GM18502 (cell line): Measurements from ENCODE around the gene ICE1.
"Not testable (repeated sequence)": the region's sequence is repeated elsewhere in the genome, so short reads cannot be mapped to it uniquely, and the experiment has no call there.

Experiments used
- ATAC-seq: cut with Tn5 transposase; IDR thresholded peaks from one replicate; pipeline ENCODE4 v1.9.1; 2021; ENCODE audit warnings: mild to moderate bottlenecking; ENCODE audit not compliant: unreplicated experiment, poor library complexity

Gene ICE1

GRCh38 chr5:5401095-5401494, 21.4 kb upstream of the ICE1 start:
- ATAC-seq, result no peak

GRCh38 chr5:5403741-5404140, 18.7 kb upstream of the ICE1 start:
- no peak for ATAC-seq

GRCh38 chr5:5404381-5404780, 18.1 kb upstream of the ICE1 start:
- no peak for ATAC-seq

GRCh38 chr5:5405441-5405840, 17.0 kb upstream of the ICE1 start:
- no peak for ATAC-seq

GRCh38 chr5:5407924-5408323, 14.6 kb upstream of the ICE1 start:
- ATAC-seq, result no peak

GRCh38 chr5:5409151-5409810, 13.2 kb upstream of the ICE1 start:
- ATAC-seq, result no peak

- ATAC-seq, result not testable (repeated sequence)
These were observed 8.6 kb upstream of the ICE1 start for GRCh38 chr5:5413856-5414255.

GRCh38 chr5:5414999-5415398, 7.5 kb upstream of the ICE1 start:
- ATAC-seq, result no peak

- ATAC-seq, result no peak
These were observed 5.7 kb upstream of the ICE1 start for GRCh38 chr5:5416733-5417132.

- ATAC-seq, result no peak
These were observed 4.5 kb upstream of the ICE1 start for GRCh38 chr5:5418006-5418405.

GRCh38 chr5:5418764-5419163, 3.7 kb upstream of the ICE1 start:
- ATAC-seq, result no peak

- no peak for ATAC-seq
These were observed 2.9 kb upstream of the ICE1 start for GRCh38 chr5:5419291-5420210.

- no peak for ATAC-seq
These were observed 2.2 kb upstream of the ICE1 start for GRCh38 chr5:5420251-5420650.

GRCh38 chr5:5421149-5421960, 1.1 kb upstream of the ICE1 start:
- ATAC-seq, result peak; percentile 16

- peak; percentile 15 for ATAC-seq
These were observed 490 bp downstream of the ICE1 start for GRCh38 chr5:5422819-5423515.

- no peak for ATAC-seq
These were observed 1.1 kb downstream of the ICE1 start for GRCh38 chr5:5423586-5423985.

- no peak for ATAC-seq
These were observed 2.3 kb downstream of the ICE1 start for GRCh38 chr5:5424736-5425135.

GRCh38 chr5:5430136-5430535, 7.7 kb downstream of the ICE1 start:
- ATAC-seq, result no peak

- ATAC-seq, result no peak
These were observed 9.7 kb downstream of the ICE1 start for GRCh38 chr5:5432020-5432707.
